GM04503 (cell line): ENCODE data around the gene HJURP.

ENCODE experiments used
- DNase-seq: peaks from one replicate; pipeline ENCODE4 v3.0.0-alpha.2; 2012; ENCODE audit warnings: low read depth

HJURP gene

GRCh38 chr2:233813236-233814055 is 40.9 kb downstream of the HJURP start:
- no peak for DNase-seq

- DNase-seq: no peak
Observed at GRCh38 chr2:233811732-233812131, 42.6 kb downstream of the HJURP start.

- DNase-seq: no peak
Observed at GRCh38 chr2:233811087-233811486, 43.2 kb downstream of the HJURP start.

GRCh38 chr2:233810385-233810784 is 44.0 kb downstream of the HJURP start:
- DNase-seq: no peak

GRCh38 chr2:233807966-233808935 is 46.1 kb downstream of the HJURP start:
- DNase-seq: no peak

- DNase-seq: no peak
Observed at GRCh38 chr2:233807215-233807865, 47.0 kb downstream of the HJURP start.

GRCh38 chr2:233803994-233804393 is 50.3 kb downstream of the HJURP start:
- DNase-seq: no peak

GRCh38 chr2:233803292-233803911 is 50.9 kb downstream of the HJURP start:
- DNase-seq: no peak

GRCh38 chr2:233802132-233802815 is 52.1 kb downstream of the HJURP start:
- DNase-seq: no peak

GRCh38 chr2:233801357-233802131 is 52.8 kb downstream of the HJURP start:
- no peak for DNase-seq

- DNase-seq: no peak
Observed at GRCh38 chr2:233800208-233800607, 54.1 kb downstream of the HJURP start.

GRCh38 chr2:233799716-233800115 is 54.6 kb downstream of the HJURP start:
- no peak for DNase-seq

- DNase-seq: no peak
Observed at GRCh38 chr2:233799087-233799665, 55.2 kb downstream of the HJURP start.

GRCh38 chr2:233798335-233799086 is 55.8 kb downstream of the HJURP start:
- no peak for DNase-seq

GRCh38 chr2:233796254-233796653 is 58.1 kb downstream of the HJURP start:
- no peak for DNase-seq

GRCh38 chr2:233795735-233796171 is 58.6 kb downstream of the HJURP start:
- DNase-seq: no peak

- DNase-seq: no peak
Observed at GRCh38 chr2:233794128-233794658, 60.1 kb downstream of the HJURP start.

- DNase-seq: no peak
Observed at GRCh38 chr2:233793465-233794127, 60.7 kb downstream of the HJURP start.

GRCh38 chr2:233792720-233793119 is 61.6 kb downstream of the HJURP start:
- no peak for DNase-seq
